Hindlimb muscle (tissue), 1 donor: Measurements from ENCODE around the gene VEZF1. TPM values are rescaled to one million over a fixed set of nuclear protein-coding genes. Genes with fewer than 3 reads are reported as not detected.
A peak's percentile ranks its signal among the peaks of the same experiment; 100 is the strongest.
"Not testable (repeated sequence)": the region's sequence is repeated elsewhere in the genome, so short reads cannot be mapped to it uniquely, and the experiment has no call there.

Experiments used
- DNase-seq: peaks from one replicate; pipeline ENCODE4 v3.0.0-alpha.2; 2013
- polyA plus RNA-seq: library from polyadenylated mRNA; unstranded; fragments of 120-200 nt; gene quantifications from one replicate; pipeline ENCODE4 v1.2.1, GENCODE V29; 2013; ENCODE audit not compliant: insufficient read length

VEZF1 gene
- polyA plus RNA-seq, 1 donor = 49.1 TPM

GRCh38 chr17:57997085-57997809 is 9.2 kb upstream of the VEZF1 start:
- DNase-seq = no peak

- peak; percentile 67 for DNase-seq
Observed at GRCh38 chr17:57995076-57995956, 7.3 kb upstream of the VEZF1 start.

- DNase-seq = no peak
Observed at GRCh38 chr17:57994436-57994835, 6.4 kb upstream of the VEZF1 start.

GRCh38 chr17:57993471-57994365 is 5.7 kb upstream of the VEZF1 start:
- no peak for DNase-seq

- DNase-seq = no peak
Observed at GRCh38 chr17:57991537-57991936, 3.5 kb upstream of the VEZF1 start.

- no peak for DNase-seq
Observed at GRCh38 chr17:57990037-57990436, 2.0 kb upstream of the VEZF1 start.

- peak; percentile 82 for DNase-seq
Observed at GRCh38 chr17:57988301-57989250, 522 bp upstream of the VEZF1 start.

GRCh38 chr17:57986841-57987580 is 1.0 kb downstream of the VEZF1 start:
- DNase-seq = peak; percentile 75

- DNase-seq = no peak
Observed at GRCh38 chr17:57985675-57985974, 2.4 kb downstream of the VEZF1 start.

GRCh38 chr17:57984936-57985674 is 2.9 kb downstream of the VEZF1 start:
- no peak for DNase-seq

- DNase-seq = no peak
Observed at GRCh38 chr17:57984261-57984890, 3.7 kb downstream of the VEZF1 start.

- DNase-seq = no peak
Observed at GRCh38 chr17:57983446-57983845, 4.6 kb downstream of the VEZF1 start.

- no peak for DNase-seq
Observed at GRCh38 chr17:57982452-57983170, 5.4 kb downstream of the VEZF1 start.

GRCh38 chr17:57980522-57980921 is 7.5 kb downstream of the VEZF1 start:
- no peak for DNase-seq

GRCh38 chr17:57979076-57979475 is 9.0 kb downstream of the VEZF1 start:
- no peak for DNase-seq

- no peak for DNase-seq
Observed at GRCh38 chr17:57976594-57976993, 11.5 kb downstream of the VEZF1 start.

- DNase-seq = no peak
Observed at GRCh38 chr17:57975044-57975443, 13.0 kb downstream of the VEZF1 start.

- not testable (repeated sequence) for DNase-seq
Observed at GRCh38 chr17:57974053-57974824, 13.8 kb downstream of the VEZF1 start.
